Measurements from ENCODE around the gene NEDD4.

- TF ChIP-seq CTCF (IDR thresholded peaks at IDR 0.05; ENCODE audit: poor library complexity, severe bottlenecking) = no peak
- TF ChIP-seq EZH2 (IDR thresholded peaks at IDR 0.05; ENCODE audit: borderline replicate concordance, insufficient read depth, low read length, poor library complexity, severe bottlenecking) = no peak
- TF ChIP-seq RAD21 (conservative IDR thresholded peaks at IDR 0.05) = no peak
- TF ChIP-seq POLR2AphosphoS5 (IDR thresholded peaks at IDR 0.05) = no peak
- TF ChIP-seq REST (IDR thresholded peaks at IDR 0.05; ENCODE audit: borderline replicate concordance) = no peak
- no peak for TF ChIP-seq TAF1 (IDR thresholded peaks at IDR 0.05; ENCODE audit: low read depth)
These were observed 32.5 kb downstream of the NEDD4 start for GRCh38 chr15:55960946-55961345.

Measured in neural cell (in vitro differentiated cells).